ENCODE data around the gene FAM131C. TPM values are rescaled to one million over a fixed set of nuclear protein-coding genes. Genes with fewer than 3 reads are reported as not detected.

FAM131C gene
- polyA plus RNA-seq, 1 donor from 2014 or later, result 0.97 TPM

GRCh38 chr1:16009030-16009460 is 64.4 kb downstream of the FAM131C start:
- no peaks in the 10 kb centered on the region for H3K27me3 ChIP-seq (ENCODE audit: insufficient read depth, low read depth, low read length)

More at GRCh38 chr1:16009030-16009460, 64.4 kb downstream of the FAM131C start:
- H2AFZ ChIP-seq (ENCODE audit: low read depth, low read length), result no peak overlapping the region
- no peaks in the 10 kb centered on the region for H3K9me2 ChIP-seq (ENCODE audit: insufficient read depth, low read length)
- H3K9ac ChIP-seq (ENCODE audit: low read length), result no peak overlapping the region
- H3K79me2 ChIP-seq (replicated peaks; ENCODE audit: insufficient read depth, low read length), result no peaks in the 10 kb centered on the region
- no peaks in the 10 kb centered on the region for H3K36me3 ChIP-seq (ENCODE audit: insufficient read depth, low read length)
- H3F3A ChIP-seq (ENCODE audit: insufficient read depth, low read length, poor library complexity, severe bottlenecking), result no peaks in the 10 kb centered on the region
- TF ChIP-seq MXI1 (conservative IDR thresholded peaks at IDR 0.05; ENCODE audit: poor library complexity, severe bottlenecking), result no peak
- no peak for TF ChIP-seq EZH2 (IDR thresholded peaks at IDR 0.05; ENCODE audit: borderline replicate concordance, insufficient read depth, low read length, poor library complexity, severe bottlenecking)
- TF ChIP-seq TAF1 (IDR thresholded peaks at IDR 0.05; ENCODE audit: low read depth), result no peak
- TF ChIP-seq CTCF (IDR thresholded peaks at IDR 0.05; ENCODE audit: poor library complexity, severe bottlenecking), result peak; percentile 96
- no peak for TF ChIP-seq EP300 (conservative IDR thresholded peaks at IDR 0.05; ENCODE audit: poor library complexity, severe bottlenecking)
- TF ChIP-seq, protein P1, sequence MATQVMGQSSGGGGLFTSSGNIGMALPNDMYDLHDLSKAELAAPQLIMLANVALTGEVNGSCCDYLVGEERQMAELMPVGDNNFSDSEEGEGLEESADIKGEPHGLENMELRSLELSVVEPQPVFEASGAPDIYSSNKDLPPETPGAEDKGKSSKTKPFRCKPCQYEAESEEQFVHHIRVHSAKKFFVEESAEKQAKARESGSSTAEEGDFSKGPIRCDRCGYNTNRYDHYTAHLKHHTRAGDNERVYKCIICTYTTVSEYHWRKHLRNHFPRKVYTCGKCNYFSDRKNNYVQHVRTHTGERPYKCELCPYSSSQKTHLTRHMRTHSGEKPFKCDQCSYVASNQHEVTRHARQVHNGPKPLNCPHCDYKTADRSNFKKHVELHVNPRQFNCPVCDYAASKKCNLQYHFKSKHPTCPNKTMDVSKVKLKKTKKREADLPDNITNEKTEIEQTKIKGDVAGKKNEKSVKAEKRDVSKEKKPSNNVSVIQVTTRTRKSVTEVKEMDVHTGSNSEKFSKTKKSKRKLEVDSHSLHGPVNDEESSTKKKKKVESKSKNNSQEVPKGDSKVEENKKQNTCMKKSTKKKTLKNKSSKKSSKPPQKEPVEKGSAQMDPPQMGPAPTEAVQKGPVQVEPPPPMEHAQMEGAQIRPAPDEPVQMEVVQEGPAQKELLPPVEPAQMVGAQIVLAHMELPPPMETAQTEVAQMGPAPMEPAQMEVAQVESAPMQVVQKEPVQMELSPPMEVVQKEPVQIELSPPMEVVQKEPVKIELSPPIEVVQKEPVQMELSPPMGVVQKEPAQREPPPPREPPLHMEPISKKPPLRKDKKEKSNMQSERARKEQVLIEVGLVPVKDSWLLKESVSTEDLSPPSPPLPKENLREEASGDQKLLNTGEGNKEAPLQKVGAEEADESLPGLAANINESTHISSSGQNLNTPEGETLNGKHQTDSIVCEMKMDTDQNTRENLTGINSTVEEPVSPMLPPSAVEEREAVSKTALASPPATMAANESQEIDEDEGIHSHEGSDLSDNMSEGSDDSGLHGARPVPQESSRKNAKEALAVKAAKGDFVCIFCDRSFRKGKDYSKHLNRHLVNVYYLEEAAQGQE (IDR thresholded peaks at IDR 0.05; ENCODE audit: borderline replicate concordance), result no peak
- TF ChIP-seq SMC3 (conservative IDR thresholded peaks at IDR 0.05; ENCODE audit: poor library complexity), result peak; percentile 94
- peak; percentile 91 for TF ChIP-seq RAD21 (conservative IDR thresholded peaks at IDR 0.05)
- TF ChIP-seq POLR2AphosphoS5 (IDR thresholded peaks at IDR 0.05), result no peak
- no peak overlapping the region for H3K4me2 ChIP-seq (ENCODE audit: low read length)
- H3K9me3 ChIP-seq (ENCODE audit: low read length), result no peaks in the 10 kb centered on the region
- no peaks in the 10 kb centered on the region for H4K20me1 ChIP-seq (ENCODE audit: insufficient read depth)
- H3K4me3 ChIP-seq (ENCODE audit: low read length), result no peak overlapping the region
- no peak overlapping the region for H3K27ac ChIP-seq (ENCODE audit: low read length)

Other genes starting within 250 kb of the FAM131C start
- 7.1 and 11.3 TPM in 2 replicates for gene SPEN, start 225.9 kb downstream of the FAM131C start, polyA plus RNA-seq
- 114 and 137 TPM in 2 replicates for gene ZBTB17, start 97.5 kb downstream of the FAM131C start, polyA plus RNA-seq
- gene SRARP, start 69.4 kb downstream of the FAM131C start, polyA plus RNA-seq, result not detected in 2 replicates
- gene HSPB7, start 55.6 kb downstream of the FAM131C start, polyA plus RNA-seq, result 0.10 TPM in 1 of 2 replicates, not detected in the other
- not detected in 2 replicates for gene CLCNKA, start 51.6 kb downstream of the FAM131C start, polyA plus RNA-seq
- not detected in 2 replicates for gene CLCNKB, start 29.9 kb downstream of the FAM131C start, polyA plus RNA-seq
- 0.63 and 0.66 TPM in 2 replicates for gene EPHA2, start 82.4 kb upstream of the FAM131C start, polyA plus RNA-seq
- gene ARHGEF19, start 139.0 kb upstream of the FAM131C start, polyA plus RNA-seq, result 0.93 and 2.1 TPM in 2 replicates
- gene CPLANE2, start 163.5 kb upstream of the FAM131C start, polyA plus RNA-seq, result 5.7 and 8.2 TPM in 2 replicates

All from neural cell (in vitro differentiated cells).